HepG2 (cell line): ENCODE results near the gene CDK11A.
"Not testable (repeated sequence)": the region's sequence is repeated elsewhere in the genome, so short reads cannot be mapped to it uniquely, and the experiment has no call there.

Source experiments
- CTCF ChIP-seq: sonication (generic); formaldehyde crosslinking; IDR thresholded peaks from 2 replicates; pipeline ENCODE4 v1.5.0; 2020; ENCODE audit warnings: mild to moderate bottlenecking, missing genetic modification reagents, moderate library complexity
- MXI1 ChIP-seq: IDR thresholded peaks from 3 replicates; pipeline ENCODE4 v1.6.1; 2012; ENCODE audit warnings: low read depth, low read length, inconsistent platforms, borderline replicate concordance
- MYC ChIP-seq: sonication (generic); formaldehyde crosslinking; IDR thresholded peaks from 2 replicates; pipeline ENCODE4 v1.9.0; 2021; ENCODE audit warnings: missing genetic modification reagents, borderline replicate concordance
- SMC3 ChIP-seq: IDR thresholded peaks from 2 replicates; pipeline ENCODE4 v1.6.1; 2011; ENCODE audit warnings: low read length, improper control_type of control experiment
- ZNF253 ChIP-seq: sonication (generic); formaldehyde crosslinking; IDR thresholded peaks from 2 replicates; pipeline ENCODE4 v1.8.0; 2022; ENCODE audit warnings: mild to moderate bottlenecking, missing genetic modification reagents, borderline replicate concordance
- ZNF275 ChIP-seq: sonication (generic); formaldehyde crosslinking; IDR thresholded peaks from 2 replicates; pipeline ENCODE4 v1.8.0; 2022; ENCODE audit warnings: missing genetic modification reagents, mild to moderate bottlenecking, inconsistent platforms, borderline replicate concordance
- ZNF790 ChIP-seq: sonication (generic); formaldehyde crosslinking; IDR thresholded peaks from 2 replicates; pipeline ENCODE4 v1.8.0; 2022; ENCODE audit warnings: missing genetic modification reagents, mild to moderate bottlenecking, borderline replicate concordance

- not testable (repeated sequence) for TF ChIP-seq CTCF (CRISPR knock-in tag); ZNF790 (CRISPR knock-in tag); ZNF275 (CRISPR knock-in tag); MYC (CRISPR knock-in tag); ZNF253; MXI1; SMC3
Observed at GRCh38 chr1:1707241-1707640, 16.9 kb downstream of the CDK11A start.
